Measurements from ENCODE around the gene LRRC31. TPM values are rescaled to one million over a fixed set of nuclear protein-coding genes. Genes with fewer than 3 reads are reported as not detected.

The LRRC31 gene
- total and polyA plus RNA-seq, 2 of the 13 experiments (the other 11 are each of a cell fraction or from before 2014, with no cell fraction given), result not detected

- DNase-seq (ENCODE audit: low spot score) (no peak), ATAC-seq (no peak), FAIRE-seq (no peak)
- Histone ChIP-seq H3K4me3 (replicated peaks in 1 of 3; ENCODE audit: insufficient read depth in 1 of 3, low read depth in 2 of 3, low read length in 3 of 3) (peak overlapping the region in 1 of 3 experiments; percentile 7; a peak in 1 of 6 replicates), H3K9me3 (ENCODE audit: low read length) (peaks cover 7% of the 10 kb centered on the region), H3K4me1 (ENCODE audit: insufficient read depth, low read length) (peaks cover 14% of the 10 kb centered on the region), H3K36me3 (replicated peaks in 1 of 2; ENCODE audit: control insufficient read depth in 1 of 2, insufficient read depth in 2 of 2, low read length in 2 of 2) (no peaks in the 10 kb centered on the region), H3K9ac (ENCODE audit: insufficient read depth, low read depth, low read length) (no peak overlapping the region), H3K4me2 (ENCODE audit: low read depth, low read length) (peak overlapping the region; percentile 51), H4K20me1 (ENCODE audit: insufficient read depth, low read length) (no peaks in the 10 kb centered on the region), H2AFZ (ENCODE audit: low read length) (no peak overlapping the region), H3K27ac (ENCODE audit: extremely low read length, insufficient read depth, low read length) (no peak overlapping the region), H3K27me3 (ENCODE audit: control insufficient read depth in 1 of 2, insufficient read depth in 2 of 2, low read length in 2 of 2) (peaks cover 0 to 10% of the 10 kb centered on the region in 2 experiments; a peak in 2 of 5 replicates), H3K79me2 (ENCODE audit: insufficient read depth, low read length) (no peaks in the 10 kb centered on the region)
- TF ChIP-seq GABPA (IDR thresholded peaks at IDR 0.05; ENCODE audit: low read depth, low read length) (no peak), GABPA (CRISPR knock-in tag; IDR thresholded peaks at IDR 0.05; ENCODE audit: low read depth) (no peak), DMTF1 (CRISPR knock-in tag; IDR thresholded peaks at IDR 0.05) (no peak), ATF6 (CRISPR knock-in tag; conservative IDR thresholded peaks at IDR 0.05) (no peak), PRPF4 (IDR thresholded peaks at IDR 0.05; ENCODE audit: low read depth, low read length, poor library complexity, severe bottlenecking) (no peak), FOXA1 (IDR thresholded peaks at IDR 0.05) (no peak), FOXA1 (CRISPR knock-in tag; IDR thresholded peaks at IDR 0.05) (no peak), ELF3 (CRISPR knock-in tag; IDR thresholded peaks at IDR 0.05) (no peak), ZNF264 (CRISPR knock-in tag; IDR thresholded peaks at IDR 0.05) (no peak)
- intact Hi-C loops (cut with micrococcal nuclease; ENCODE audit: unreplicated experiment) (no loop called here), in situ Hi-C loops (cut with HindIII; ENCODE audit: extremely low pct_ligation_motif_present, low pct_unique_long_range_greater_than_20kb) (no loop called here)
- ChIA-PET POLR2A (no interaction called here), CTCF (ENCODE audit: low intra/inter-chr PET ratio, low total read pairs) (no interaction called here)
- BruUV-seq (replicated peaks), result no TSS peak
- 72% methylated on average over 8 of the region's 8 CpGs for WGBS (ENCODE audit: low lambda C conversion rate)
Observed at GRCh38 chr3:169813278-169813677, 56.5 kb downstream of the LRRC31 start.
